ENCODE data around the gene NUP188.

DNA sequence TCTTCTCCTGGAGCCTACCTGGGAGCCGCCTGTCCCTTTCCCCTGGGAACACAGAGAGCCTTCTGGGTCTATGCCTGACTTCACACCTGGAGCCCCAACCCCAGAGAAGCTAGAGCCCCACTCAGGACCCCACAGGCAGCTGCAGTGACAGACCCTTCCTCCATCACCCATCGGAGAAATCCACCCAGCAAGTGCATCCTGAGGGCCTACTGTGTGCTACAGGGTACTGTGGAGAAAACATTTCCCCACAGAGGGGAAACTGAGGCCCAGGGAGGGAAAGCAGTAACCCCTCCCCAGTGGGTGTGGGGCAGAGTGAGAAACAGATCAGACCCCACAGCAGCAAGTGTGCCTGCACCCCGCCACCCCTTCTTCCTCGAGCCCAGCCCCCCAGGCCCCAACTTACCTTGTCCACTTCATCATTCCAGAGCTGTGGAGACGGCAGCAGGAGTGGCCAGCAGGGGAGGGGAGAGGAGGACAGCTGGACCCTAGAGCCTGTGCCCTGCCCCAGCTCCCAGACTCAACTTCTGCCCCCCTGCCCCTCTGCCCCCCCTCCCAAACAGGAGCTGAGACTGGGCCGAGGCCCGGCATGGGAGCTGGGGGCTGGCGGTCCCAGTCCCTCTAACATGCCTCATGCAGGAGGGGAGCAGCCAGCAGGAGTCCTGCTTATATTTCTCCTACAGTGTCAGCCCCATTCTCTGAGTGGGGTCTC is 62.9 kb downstream of the NUP188 start:
- TF ChIP-seq ISL1 (CRISPR knock-in tag; IDR thresholded peaks at IDR 0.05), result no peak
- no peak for TF ChIP-seq TOX (CRISPR knock-in tag; IDR thresholded peaks at IDR 0.05; ENCODE audit: borderline replicate concordance)
- no peak for TF ChIP-seq RARB (CRISPR knock-in tag; IDR thresholded peaks at IDR 0.05)
- no peak for TF ChIP-seq ZC3H10 (CRISPR knock-in tag; IDR thresholded peaks at IDR 0.05)
- TF ChIP-seq ZNF565 (CRISPR knock-in tag; conservative IDR thresholded peaks at IDR 0.05; ENCODE audit: low read depth), result no peak
- TF ChIP-seq, protein P1, sequence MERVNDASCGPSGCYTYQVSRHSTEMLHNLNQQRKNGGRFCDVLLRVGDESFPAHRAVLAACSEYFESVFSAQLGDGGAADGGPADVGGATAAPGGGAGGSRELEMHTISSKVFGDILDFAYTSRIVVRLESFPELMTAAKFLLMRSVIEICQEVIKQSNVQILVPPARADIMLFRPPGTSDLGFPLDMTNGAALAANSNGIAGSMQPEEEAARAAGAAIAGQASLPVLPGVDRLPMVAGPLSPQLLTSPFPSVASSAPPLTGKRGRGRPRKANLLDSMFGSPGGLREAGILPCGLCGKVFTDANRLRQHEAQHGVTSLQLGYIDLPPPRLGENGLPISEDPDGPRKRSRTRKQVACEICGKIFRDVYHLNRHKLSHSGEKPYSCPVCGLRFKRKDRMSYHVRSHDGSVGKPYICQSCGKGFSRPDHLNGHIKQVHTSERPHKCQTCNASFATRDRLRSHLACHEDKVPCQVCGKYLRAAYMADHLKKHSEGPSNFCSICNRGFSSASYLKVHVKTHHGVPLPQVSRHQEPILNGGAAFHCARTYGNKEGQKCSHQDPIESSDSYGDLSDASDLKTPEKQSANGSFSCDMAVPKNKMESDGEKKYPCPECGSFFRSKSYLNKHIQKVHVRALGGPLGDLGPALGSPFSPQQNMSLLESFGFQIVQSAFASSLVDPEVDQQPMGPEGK (CRISPR knock-in tag; IDR thresholded peaks at IDR 0.05; ENCODE audit: borderline replicate concordance), result no peak
- no peak for TF ChIP-seq POU6F1 (CRISPR knock-in tag; IDR thresholded peaks at IDR 0.05; ENCODE audit: borderline replicate concordance, low read depth)
- no peak for TF ChIP-seq ZFP3 (CRISPR knock-in tag; IDR thresholded peaks at IDR 0.05)

Measured in SK-N-SH treated with all-trans-retinoic acid at 6 μM for 48 hours (cell line).